ENCODE data around the gene LAMP5. TPM values are rescaled to one million over a fixed set of nuclear protein-coding genes. Genes with fewer than 3 reads are reported as not detected.

Gene LAMP5
- total RNA-seq, 3 donors from 2014 or later, result 0.33 to 0.88 TPM; not detected in 1

DNA sequence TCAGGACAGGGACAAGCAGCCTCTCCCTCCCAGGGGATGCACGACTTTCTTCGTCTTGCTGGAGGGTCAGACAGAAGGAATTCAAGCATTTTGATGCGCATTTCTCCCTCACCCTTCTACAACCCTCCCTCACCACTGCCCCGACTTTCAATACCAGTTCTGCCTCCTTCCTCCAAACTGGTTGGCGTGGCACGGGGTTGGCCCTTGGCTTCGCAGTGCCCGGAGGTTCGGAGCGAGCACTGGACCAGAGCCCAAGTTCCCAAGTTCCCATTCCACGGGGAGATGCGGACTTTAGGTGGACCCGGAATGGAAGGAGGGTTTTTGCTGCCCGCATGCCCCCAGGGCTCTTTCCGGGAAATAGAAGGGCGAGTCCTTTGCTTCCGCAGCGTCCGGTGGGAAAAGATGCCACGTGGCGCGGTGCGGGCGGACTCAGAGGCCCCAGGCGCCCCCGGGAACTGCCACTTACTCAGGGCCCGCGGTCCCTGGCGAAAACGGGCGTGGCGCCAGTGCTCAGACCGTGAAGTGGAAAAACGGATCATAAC, 8.0 kb upstream of the LAMP5 start:
- TF ChIP-seq POLR2AphosphoS5 (IDR thresholded peaks at IDR 0.05) (no peak), CTCF (IDR thresholded peaks at IDR 0.05) (no peak), POLR2A (IDR thresholded peaks at IDR 0.05) (no peak)
- peak overlapping the region in 2 of 3 donors; percentile 21 to 26 for H3K4me3 ChIP-seq
- H3K27me3 ChIP-seq, result peaks cover 0 to 41% of the 10 kb centered on the region in 2 donors
- no peak overlapping the region for H3K27ac ChIP-seq
- no peaks in the 10 kb centered on the region for H3K9me3 ChIP-seq
- H3K4me1 ChIP-seq, result no peaks in the 10 kb centered on the region
- no peaks in the 10 kb centered on the region for H3K36me3 ChIP-seq
- no peak for DNase-seq (ENCODE audit: low spot score in 2 of 2)
- intact Hi-C loops (cut with DNase I; ENCODE audit: low total_unique reads), result no loop called here

DNA sequence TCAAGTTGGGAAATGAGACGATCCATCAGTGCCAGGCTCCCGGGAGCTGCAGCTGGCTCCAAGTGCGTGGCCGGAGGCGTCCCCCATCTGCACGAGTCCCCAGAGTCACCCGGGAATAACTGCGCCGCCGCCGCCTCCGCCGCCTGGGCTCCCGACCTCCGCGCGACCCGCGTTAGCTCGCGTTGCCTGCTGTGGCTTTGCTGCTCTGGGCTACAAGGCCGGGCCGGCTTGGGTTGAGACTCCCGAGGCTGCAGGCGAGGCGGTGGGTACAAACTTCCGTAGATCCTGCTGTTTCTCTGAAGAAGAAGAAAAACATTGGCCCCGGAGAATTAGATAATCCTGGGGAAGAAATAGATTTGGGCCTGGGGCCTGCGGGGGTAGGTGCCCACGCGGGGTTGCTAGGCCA, 7.4 kb upstream of the LAMP5 start:
- no peak overlapping the region for H3K27ac ChIP-seq
- intact Hi-C loops (cut with DNase I; ENCODE audit: low total_unique reads), result no loop called here
- no peaks in the 10 kb centered on the region for H3K36me3 ChIP-seq
- no peaks in the 10 kb centered on the region for H3K9me3 ChIP-seq
- TF ChIP-seq POLR2A (IDR thresholded peaks at IDR 0.05), result no peak
- TF ChIP-seq POLR2AphosphoS5 (IDR thresholded peaks at IDR 0.05), result no peak
- TF ChIP-seq CTCF (IDR thresholded peaks at IDR 0.05), result no peak
- DNase-seq (ENCODE audit: low spot score in 2 of 2), result no peak
- H3K4me1 ChIP-seq, result no peaks in the 10 kb centered on the region
- H3K27me3 ChIP-seq, result peaks cover 0 to 41% of the 10 kb centered on the region in 2 donors
- peak overlapping the region in 2 of 3 donors; percentile 21 to 26 for H3K4me3 ChIP-seq

GRCh38 chr20:9507544-9508239, 6.7 kb upstream of the LAMP5 start:
- H3K4me1 ChIP-seq, result no peaks in the 10 kb centered on the region

GRCh38 chr20:9508240-9508661, 6.1 kb upstream of the LAMP5 start:
- Histone ChIP-seq H3K4me3 (no peak overlapping the region), H3K4me1 (no peaks in the 10 kb centered on the region), H3K9me3 (no peaks in the 10 kb centered on the region), H3K36me3 (no peaks in the 10 kb centered on the region), H3K27ac (no peak overlapping the region), H3K27me3 (peaks cover 0 to 41% of the 10 kb centered on the region in 2 donors)
- no peak for TF ChIP-seq POLR2A (IDR thresholded peaks at IDR 0.05)
- TF ChIP-seq CTCF (IDR thresholded peaks at IDR 0.05), result no peak
- TF ChIP-seq POLR2AphosphoS5 (IDR thresholded peaks at IDR 0.05), result no peak
- no peak for DNase-seq (ENCODE audit: low spot score in 2 of 2)
- intact Hi-C loops (cut with DNase I; ENCODE audit: low total_unique reads), result no loop called here

More at GRCh38 chr20:9507544-9508239, 6.7 kb upstream of the LAMP5 start:
- H3K36me3 ChIP-seq, result no peaks in the 10 kb centered on the region
- H3K4me3 ChIP-seq, result no peak overlapping the region
- no peak overlapping the region for H3K27ac ChIP-seq
- DNase-seq (ENCODE audit: low spot score in 2 of 2), result no peak
- TF ChIP-seq POLR2A (IDR thresholded peaks at IDR 0.05) (no peak), CTCF (IDR thresholded peaks at IDR 0.05) (no peak), POLR2AphosphoS5 (IDR thresholded peaks at IDR 0.05) (no peak)
- no peaks in the 10 kb centered on the region for H3K9me3 ChIP-seq
- peaks cover 0 to 41% of the 10 kb centered on the region in 2 donors for H3K27me3 ChIP-seq
- intact Hi-C loops (cut with DNase I; ENCODE audit: low total_unique reads), result no loop called here

GRCh38 chr20:9508696-9509178, 5.7 kb upstream of the LAMP5 start:
- TF ChIP-seq POLR2A (IDR thresholded peaks at IDR 0.05), result no peak
- no peak for TF ChIP-seq CTCF (IDR thresholded peaks at IDR 0.05)
- no peak for TF ChIP-seq POLR2AphosphoS5 (IDR thresholded peaks at IDR 0.05)
- no peak overlapping the region for H3K27ac ChIP-seq
- intact Hi-C loops (cut with DNase I; ENCODE audit: low total_unique reads), result no loop called here
- no peak overlapping the region for H3K4me3 ChIP-seq
- no peaks in the 10 kb centered on the region for H3K9me3 ChIP-seq
- DNase-seq (ENCODE audit: low spot score in 2 of 2), result no peak
- H3K4me1 ChIP-seq, result no peaks in the 10 kb centered on the region
- H3K27me3 ChIP-seq, result peaks cover 0 to 41% of the 10 kb centered on the region in 2 donors
- no peaks in the 10 kb centered on the region for H3K36me3 ChIP-seq
